PC-3 (cell line): Measurements from ENCODE around the gene CD300LD.

Experiments
- EZH2 ChIP-seq: fragments of 300-600 bp; sonication (generic); IDR thresholded peaks from one replicate; pipeline ENCODE4 v1.6.1; 2017; ENCODE audit warnings: antibody characterized with exemption, mild to moderate bottlenecking, low read length; ENCODE audit not compliant: unreplicated experiment
- TF ChIP-seq, protein P1 (sequence below): fragments of 300-600 bp; sonication (generic); conservative IDR thresholded peaks from 2 replicates; pipeline ENCODE4 v1.5.1; 2017; ENCODE audit warnings: antibody characterized with exemption, low read depth, mild to moderate bottlenecking, low read length

DNA sequence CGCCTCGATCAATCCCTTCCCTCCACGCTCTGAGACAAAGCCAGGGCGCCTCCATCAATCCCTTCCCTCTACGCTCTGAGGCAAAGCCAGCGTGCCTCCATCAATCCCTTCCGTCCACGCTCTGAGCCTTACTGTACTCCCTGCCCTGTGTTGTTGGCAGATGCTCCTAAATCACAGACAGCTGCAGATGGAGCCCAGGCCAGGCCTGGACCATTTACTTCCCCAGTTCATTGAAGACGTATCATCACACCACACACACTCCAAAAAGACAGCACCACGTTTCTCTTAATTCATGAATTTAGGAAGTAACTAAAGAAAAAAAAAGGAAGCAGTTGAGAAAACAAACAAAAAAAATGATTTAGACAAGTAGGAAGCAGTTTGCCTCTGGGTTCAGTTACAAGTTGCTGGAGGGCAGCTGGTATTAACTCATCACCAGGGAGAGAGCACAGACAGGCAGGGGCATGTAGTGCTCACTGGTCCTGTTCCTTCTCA is 7.4 kb upstream of the CD300LD start:
- TF ChIP-seq, protein P1, sequence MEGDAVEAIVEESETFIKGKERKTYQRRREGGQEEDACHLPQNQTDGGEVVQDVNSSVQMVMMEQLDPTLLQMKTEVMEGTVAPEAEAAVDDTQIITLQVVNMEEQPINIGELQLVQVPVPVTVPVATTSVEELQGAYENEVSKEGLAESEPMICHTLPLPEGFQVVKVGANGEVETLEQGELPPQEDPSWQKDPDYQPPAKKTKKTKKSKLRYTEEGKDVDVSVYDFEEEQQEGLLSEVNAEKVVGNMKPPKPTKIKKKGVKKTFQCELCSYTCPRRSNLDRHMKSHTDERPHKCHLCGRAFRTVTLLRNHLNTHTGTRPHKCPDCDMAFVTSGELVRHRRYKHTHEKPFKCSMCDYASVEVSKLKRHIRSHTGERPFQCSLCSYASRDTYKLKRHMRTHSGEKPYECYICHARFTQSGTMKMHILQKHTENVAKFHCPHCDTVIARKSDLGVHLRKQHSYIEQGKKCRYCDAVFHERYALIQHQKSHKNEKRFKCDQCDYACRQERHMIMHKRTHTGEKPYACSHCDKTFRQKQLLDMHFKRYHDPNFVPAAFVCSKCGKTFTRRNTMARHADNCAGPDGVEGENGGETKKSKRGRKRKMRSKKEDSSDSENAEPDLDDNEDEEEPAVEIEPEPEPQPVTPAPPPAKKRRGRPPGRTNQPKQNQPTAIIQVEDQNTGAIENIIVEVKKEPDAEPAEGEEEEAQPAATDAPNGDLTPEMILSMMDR, result no peak
- TF ChIP-seq EZH2, result no peak
